ENCODE results near the gene IL4R. TPM values are rescaled to one million over a fixed set of nuclear protein-coding genes. Genes with fewer than 3 reads are reported as not detected.
"Not testable (repeated sequence)": the region's sequence is repeated elsewhere in the genome, so short reads cannot be mapped to it uniquely, and the experiment has no call there.

Gene IL4R
- total RNA-seq, 4 donors from 2014 or later = 22.3 to 35.0 (median 25.1) TPM

- 8 to 11% methylated on average over 12 to 18 of the region's 19 CpGs for WGBS, 2 donors
- H3K4me3 ChIP-seq (ENCODE audit: low read depth, poor library complexity, severe bottlenecking) = no peak overlapping the region
- intact Hi-C loops (cut with DNase I; ENCODE audit: low total_unique reads) = no loop called here
- peak; percentile 86 to 96 for DNase-seq (ENCODE audit: low spot score in 2 of 2)
- TF ChIP-seq CTCF (IDR thresholded peaks at IDR 0.05) (no peak), POLR2A (IDR thresholded peaks at IDR 0.05) (no peak)
Observed at GRCh38 chr16:27326738-27327585, 13.2 kb downstream of the IL4R start.

- TF ChIP-seq POLR2A (IDR thresholded peaks at IDR 0.05) (no peak), CTCF (IDR thresholded peaks at IDR 0.05) (peak in 1 of 3 donors; percentile 28)
- intact Hi-C loops (cut with DNase I; ENCODE audit: low total_unique reads) = no loop called here
- no peak for DNase-seq (ENCODE audit: low spot score in 2 of 2)
- 57 to 59% methylated on average over 3 of the region's 3 CpGs for WGBS, 2 donors
- no peak overlapping the region for H3K4me3 ChIP-seq (ENCODE audit: low read depth, poor library complexity, severe bottlenecking)
Observed at GRCh38 chr16:27327586-27327915, 13.8 kb downstream of the IL4R start.

- WGBS, 2 donors = 88 to 91% methylated on average over 5 of the region's 5 CpGs
- no peak overlapping the region for H3K4me3 ChIP-seq (ENCODE audit: low read depth, poor library complexity, severe bottlenecking)
- no peak for TF ChIP-seq CTCF (IDR thresholded peaks at IDR 0.05)
- no peak for TF ChIP-seq POLR2A (IDR thresholded peaks at IDR 0.05)
- intact Hi-C loops (cut with DNase I; ENCODE audit: low total_unique reads) = no loop called here
- peak in 1 of 2 donors; percentile 74 for DNase-seq (ENCODE audit: low spot score in 2 of 2)
Observed at GRCh38 chr16:27328937-27329336, 15.2 kb downstream of the IL4R start.

- intact Hi-C loops (cut with DNase I; ENCODE audit: low total_unique reads); H3K4me3 ChIP-seq (ENCODE audit: low read depth, poor library complexity, severe bottlenecking): not testable (repeated sequence)
- 52 to 63% methylated on average over 8 of the region's 8 CpGs for WGBS, 2 donors
- DNase-seq (ENCODE audit: low spot score in 2 of 2) = peak in 1 of 2 donors; percentile 71
Observed at GRCh38 chr16:27329376-27330079, 15.8 kb downstream of the IL4R start.

GRCh38 chr16:27330542-27330941 lies 16.8 kb downstream of the IL4R start:
- no peak overlapping the region for H3K4me3 ChIP-seq (ENCODE audit: low read depth, poor library complexity, severe bottlenecking)
- TF ChIP-seq POLR2A (IDR thresholded peaks at IDR 0.05) (no peak), CTCF (IDR thresholded peaks at IDR 0.05) (no peak)
- 39 to 47% methylated on average over 5 of the region's 5 CpGs for WGBS, 2 donors
- DNase-seq (ENCODE audit: low spot score in 2 of 2) = peak; percentile 79 to 94
- intact Hi-C loops (cut with DNase I; ENCODE audit: low total_unique reads) = no loop called here

GRCh38 chr16:27332105-27332504 lies 18.3 kb downstream of the IL4R start:
- no peak overlapping the region for H3K4me3 ChIP-seq (ENCODE audit: low read depth, poor library complexity, severe bottlenecking)
- 77 to 83% methylated on average over 6 of the region's 6 CpGs for WGBS, 2 donors
- DNase-seq (ENCODE audit: low spot score in 2 of 2) = no peak
- intact Hi-C loops (cut with DNase I; ENCODE audit: low total_unique reads) = no loop called here
- TF ChIP-seq POLR2A (IDR thresholded peaks at IDR 0.05) (no peak), CTCF (IDR thresholded peaks at IDR 0.05) (no peak)
